MCF 10A (cell line): ENCODE results near the gene OR2T35. TPM values are rescaled to one million over a fixed set of nuclear protein-coding genes. Genes with fewer than 3 reads are reported as not detected.
"Not testable (repeated sequence)": the region's sequence is repeated elsewhere in the genome, so short reads cannot be mapped to it uniquely, and the experiment has no call there.

ENCODE experiments used
- Bru-seq: library from RNA; stranded (reverse); fragments of 400-500 nt; gene quantifications from one replicate; lab custom pipeline; 2021; lab: Mats Ljungman, UMichigan
- BruChase-seq, 2 experiments: library from RNA; stranded (reverse); fragments of 400-500 nt; gene quantifications; one replicate each; lab custom pipeline; 2021; lab: Mats Ljungman, UMichigan
- BruUV-seq: library from RNA; stranded (reverse); fragments of 400-500 nt; replicated peaks from 2 replicates; lab custom pipeline; 2021; lab: Mats Ljungman, UMichigan
- CTCF ChIA-PET: fragments of 300-600 bp; sonication (Branson Sonifier 250); formaldehyde crosslinking; extraction: SDS; loops from one replicate; lab custom pipeline; 2021; ENCODE audit warnings: antibody characterized with exemption, inconsistent platforms; lab: Yijun Ruan, JAX
- POLR2A ChIA-PET: fragments of 300-600, 350-650 bp; sonication (Branson Sonifier 250); formaldehyde crosslinking; extraction: SDS; loops from one replicate; lab custom pipeline; 2020; ENCODE audit warnings: antibody characterized with exemption, inconsistent platforms; lab: Yijun Ruan, JAX
- DNase-seq: peaks from one replicate; pipeline ENCODE4 v3.0.0-alpha.2; 2018; ENCODE audit not compliant: unreplicated experiment
- H3K27ac Mint-ChIP-seq: one replicate; pipeline ENCODE4 v1.8.0; 2022; ENCODE audit warnings: mild to moderate bottlenecking, low read depth, mixed read lengths; ENCODE audit not compliant: unreplicated experiment
- H3K27me3 Mint-ChIP-seq: one replicate; pipeline ENCODE4 v1.8.0; 2022; ENCODE audit warnings: mixed read lengths; ENCODE audit not compliant: insufficient read depth, unreplicated experiment
- H3K36me3 Mint-ChIP-seq: one replicate; pipeline ENCODE4 v1.8.0; 2022; ENCODE audit warnings: mild to moderate bottlenecking, moderate library complexity, mixed read lengths; ENCODE audit not compliant: insufficient read depth, unreplicated experiment
- H3K4me1 Mint-ChIP-seq: one replicate; pipeline ENCODE4 v1.8.0; 2022; ENCODE audit warnings: mixed read lengths; ENCODE audit not compliant: insufficient read depth, unreplicated experiment
- H3K4me3 Mint-ChIP-seq: one replicate; pipeline ENCODE4 v1.8.0; 2022; ENCODE audit warnings: mild to moderate bottlenecking, moderate library complexity, mixed read lengths; ENCODE audit not compliant: unreplicated experiment
- H3K9me3 Mint-ChIP-seq: one replicate; pipeline ENCODE4 v1.8.0; 2022; ENCODE audit warnings: mixed read lengths; ENCODE audit not compliant: unreplicated experiment
- CTCF ChIP-seq: fragments of 200-600 bp; IDR thresholded peaks from one replicate; pipeline ENCODE4 v1.8.0; 2022; ENCODE audit warnings: antibody characterized with exemption, mild to moderate bottlenecking; ENCODE audit not compliant: unreplicated experiment
- intact Hi-C: fragments of 100-400 bp; cut with micrococcal nuclease; formaldehyde crosslinking; loops from 2 replicates; pipeline ENCODE4 v1.14.1; 2022
- long read RNA-seq: library from polyadenylated mRNA; stranded (forward); transcript quantifications from one replicate; pipeline ENCODE4 v2.0.0, GENCODE V29; 2022
- total RNA-seq: library from RNA; stranded (reverse); gene quantifications from 2 replicates; pipeline ENCODE4 v1.2.3, GENCODE V29; 2022

OR2T35 gene
- total RNA-seq (not detected in 2 replicates), Bru-seq, nascent RNA (percentile 13 among the genes with signal in this experiment), BruChase-seq, experiment 1, labeled RNA remaining after a 6-hour chase (not detected), BruChase-seq, experiment 2, labeled RNA remaining after a 2-hour chase (not detected)
- long read RNA-seq = 0 reads

- DNase-seq, POLR2A ChIA-PET, intact Hi-C loops, H3K9me3 Mint-ChIP-seq, H3K27me3 Mint-ChIP-seq, H3K4me3 Mint-ChIP-seq, BruUV-seq, H3K36me3 Mint-ChIP-seq, CTCF ChIA-PET, H3K4me1 Mint-ChIP-seq: not testable (repeated sequence)
- peak within 1 kb of the TSS; percentile 71 for H3K27ac Mint-ChIP-seq
Measured at GRCh38 chr1:248645178-248645577, at the start of gene OR2T35. Gene OR2T35 (minus strand): TSS chr1:248645278. CDS start chr1:248639258, 6,020 bp downstream.

- Mint-ChIP-seq H3K9me3 (peaks cover 11% of the 10 kb centered on the region), H3K4me3 (no peak overlapping the region), H3K4me1 (peaks cover 43% of the 10 kb centered on the region), H3K27me3 (no peaks in the 10 kb centered on the region), H3K36me3 (peaks cover 6% of the 10 kb centered on the region), H3K27ac (no peak overlapping the region)
- no peak for DNase-seq
- ChIA-PET CTCF (interaction anchor here (0.6 to 4.3 kb wide), 4 partner anchors 8 to 439 kb away, joined by 3 to 19 read pairs (median 7); no protein-coding TSS in a partner anchor), POLR2A (interaction anchor here (1.1 kb wide), 1 partner anchor 223 kb away, joined by 3 read pairs; no protein-coding TSS in a partner anchor)
- intact Hi-C loops = no loop called here
- TF ChIP-seq CTCF = no peak
- no TSS peak for BruUV-seq
Measured at GRCh38 chr1:248691567-248692155, 46.6 kb upstream of the OR2T35 start.

- peaks cover 11% of the 10 kb centered on the region for H3K9me3 Mint-ChIP-seq
- no TSS peak for BruUV-seq
Measured at GRCh38 chr1:248688527-248689298, 43.6 kb upstream of the OR2T35 start.

GRCh38 chr1:248686815-248687214 lies 41.7 kb upstream of the OR2T35 start:
- Mint-ChIP-seq H3K4me3 (no peak overlapping the region), H3K4me1 (peaks cover 18% of the 10 kb centered on the region), H3K9me3 (peaks cover 11% of the 10 kb centered on the region), H3K36me3 (no peaks in the 10 kb centered on the region), H3K27me3 (no peaks in the 10 kb centered on the region), H3K27ac (peak overlapping the region; percentile 0)
- TF ChIP-seq CTCF = peak; percentile 81
- intact Hi-C loops = loop anchor here (1.0 to 2.0 kb wide), 3 partner anchors 65 to 444 kb away; no protein-coding TSS in a partner anchor
- no TSS peak for BruUV-seq
- ChIA-PET CTCF (interaction anchor here (0.8 to 3.0 kb wide), 5 partner anchors 8 to 443 kb away, joined by 3 to 23 read pairs (median 6); no protein-coding TSS in a partner anchor), POLR2A (no interaction called here)
- peak; percentile 38 for DNase-seq

More at GRCh38 chr1:248688527-248689298, 43.6 kb upstream of the OR2T35 start:
- Mint-ChIP-seq H3K36me3 (peaks cover 6% of the 10 kb centered on the region), H3K27me3 (no peaks in the 10 kb centered on the region), H3K4me3 (no peak overlapping the region), H3K27ac (peak overlapping the region; percentile 82), H3K4me1 (peaks cover 29% of the 10 kb centered on the region)
- ChIA-PET CTCF (interaction anchor here (0.6 to 2.3 kb wide), 8 partner anchors 10 to 284 kb away, joined by 3 to 17 read pairs (median 4); no protein-coding TSS in a partner anchor), POLR2A (interaction anchor here (1.4 to 2.0 kb wide), 2 partner anchors 10 to 17 kb away, joined by 4 read pairs; no protein-coding TSS in a partner anchor)
- DNase-seq = peak; percentile 54
- no peak for TF ChIP-seq CTCF
- intact Hi-C loops = no loop called here
